BLaER1 (cell line): ENCODE results near the gene CCDC97.
"Not testable (repeated sequence)": the region's sequence is repeated elsewhere in the genome, so short reads cannot be mapped to it uniquely, and the experiment has no call there.

Experiments used
- H3K27ac ChIP-seq: shearing (Covaris generic); formaldehyde crosslinking; 2 replicates; pipeline ENCODE4 v1.8.1; 2022
- H3K27me3 ChIP-seq: shearing (Covaris generic); formaldehyde crosslinking; 2 replicates; pipeline ENCODE4 v1.8.1; 2022
- H3K36me3 ChIP-seq: shearing (Covaris generic); formaldehyde crosslinking; 2 replicates; pipeline ENCODE4 v1.8.1; 2022
- H3K4me1 ChIP-seq: shearing (Covaris generic); formaldehyde crosslinking; 2 replicates; pipeline ENCODE4 v1.8.1; 2022
- H3K4me2 ChIP-seq: shearing (Covaris generic); formaldehyde crosslinking; 2 replicates; pipeline ENCODE4 v1.8.1; 2022
- H3K4me3 ChIP-seq: shearing (Covaris generic); formaldehyde crosslinking; 2 replicates; pipeline ENCODE4 v1.8.1; 2022
- H3K9ac ChIP-seq: shearing (Covaris generic); formaldehyde crosslinking; 2 replicates; pipeline ENCODE4 v1.8.1; 2022
- H3K9me3 ChIP-seq: shearing (Covaris generic); formaldehyde crosslinking; 2 replicates; pipeline ENCODE4 v1.8.1; 2022
- H4K20me1 ChIP-seq: shearing (Covaris generic); formaldehyde crosslinking; 2 replicates; pipeline ENCODE4 v1.8.1; 2022
- Cebpa-rat ChIP-seq: shearing (Covaris generic); IDR thresholded peaks from 2 replicates; pipeline ENCODE4 v1.8.1; 2022

The CCDC97 gene

DNA sequence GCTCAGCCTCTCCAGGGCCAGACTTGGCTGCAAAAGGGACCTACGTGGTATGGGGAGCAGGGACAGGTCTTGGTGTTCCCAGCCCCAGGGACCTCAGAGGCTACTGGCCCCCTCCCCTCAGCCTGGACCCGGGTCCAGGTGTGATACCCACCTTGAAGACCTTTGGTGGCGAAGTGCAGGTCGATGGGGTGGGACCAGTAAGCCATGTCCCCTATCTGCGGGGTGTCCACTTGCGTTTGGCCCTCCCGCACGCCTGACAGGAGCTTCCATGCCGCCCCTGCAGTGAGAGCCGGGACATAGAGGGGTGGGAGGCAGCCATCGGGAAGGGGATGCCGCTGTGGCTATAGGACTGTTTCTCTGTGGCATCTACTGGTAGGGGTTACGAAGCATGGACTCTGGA is 47.8 kb downstream of the CCDC97 start:
- H3K4me2 ChIP-seq, result no peak overlapping the region
- H3K4me1 ChIP-seq, result peaks cover 48% of the 10 kb centered on the region
- H4K20me1 ChIP-seq, result peaks cover 7% of the 10 kb centered on the region; the same call in 1 of the 2 replicates
- no peak overlapping the region for H3K27ac ChIP-seq
- no peak for TF ChIP-seq Cebpa-rat
- no peaks in the 10 kb centered on the region for H3K9me3 ChIP-seq
- H3K9ac ChIP-seq, result no peak overlapping the region
- H3K4me3 ChIP-seq, result no peak overlapping the region
- 0 out of 2 replicates have a peak, but pooled peaks cover 5% of the 10 kb centered on the region for H3K36me3 ChIP-seq
- no peaks in the 10 kb centered on the region for H3K27me3 ChIP-seq

DNA sequence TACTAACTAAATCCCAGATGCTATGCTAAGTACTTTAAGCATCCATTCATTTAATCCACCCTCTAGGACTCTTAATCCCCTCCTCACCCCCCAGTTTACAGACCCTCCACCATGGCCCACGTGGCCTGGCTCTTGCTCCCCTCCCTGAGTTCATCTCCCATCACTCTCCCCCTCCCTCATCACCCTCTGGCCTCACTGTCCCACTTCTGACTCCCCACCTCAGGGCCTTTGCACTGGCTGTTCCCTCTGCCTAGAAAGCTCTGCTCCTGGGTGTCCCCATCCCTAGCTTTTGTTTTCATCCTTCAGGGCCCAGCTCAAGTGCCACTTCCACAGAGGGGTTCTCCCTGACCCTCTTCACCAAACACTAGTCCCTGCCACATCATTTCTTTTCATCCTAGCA is 49.8 kb downstream of the CCDC97 start:
- TF ChIP-seq Cebpa-rat, result no peak
- no peak overlapping the region for H3K4me3 ChIP-seq
- H3K36me3 ChIP-seq, result 0 out of 2 replicates have a peak, but pooled peaks cover 5% of the 10 kb centered on the region
- H4K20me1 ChIP-seq, result peaks cover 2% of the 10 kb centered on the region; the same call in 1 of the 2 replicates
- no peak overlapping the region for H3K9ac ChIP-seq
- no peaks in the 10 kb centered on the region for H3K9me3 ChIP-seq
- no peak overlapping the region for H3K4me2 ChIP-seq
- no peaks in the 10 kb centered on the region for H3K27me3 ChIP-seq
- H3K4me1 ChIP-seq, result peaks cover 50% of the 10 kb centered on the region
- H3K27ac ChIP-seq, result no peak overlapping the region

DNA sequence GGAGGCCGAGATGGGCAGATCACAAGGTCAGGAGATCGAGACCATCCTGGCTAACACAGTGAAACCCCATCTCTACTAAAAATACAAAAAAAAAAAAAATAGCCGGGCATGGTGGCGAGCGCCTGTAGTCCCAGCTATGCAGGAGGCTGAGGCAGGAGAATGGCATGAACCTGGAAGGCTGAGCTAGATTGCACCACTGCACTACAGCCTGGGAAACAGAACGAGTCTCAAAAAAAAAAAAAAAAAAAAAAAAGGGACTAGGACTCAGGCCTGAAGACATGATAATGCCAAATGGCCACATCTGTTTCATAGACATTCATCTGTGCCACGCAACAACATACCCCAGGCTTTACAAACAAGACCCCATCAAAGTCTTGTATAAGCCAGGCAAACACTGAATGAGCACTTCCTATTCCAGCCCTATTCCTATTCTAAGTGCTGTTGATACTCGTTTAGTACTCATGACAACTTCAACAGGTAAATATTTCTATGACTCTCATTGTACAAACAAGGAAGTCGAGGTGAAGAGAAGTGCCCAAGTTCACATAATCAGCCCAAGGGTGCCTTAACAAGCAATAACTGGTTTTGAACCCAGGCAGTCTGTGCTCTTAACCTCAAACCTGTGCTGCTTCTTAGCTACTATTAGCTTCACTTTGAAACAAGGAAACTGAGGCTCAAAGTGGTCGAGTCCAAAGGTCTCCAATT is 52.3 kb downstream of the CCDC97 start:
- no peaks in the 10 kb centered on the region for H4K20me1 ChIP-seq
- H3K4me3 ChIP-seq, result no peak overlapping the region
- H3K36me3 ChIP-seq, result 0 out of 2 replicates have a peak, but pooled peaks cover 5% of the 10 kb centered on the region
- peaks cover 32% of the 10 kb centered on the region for H3K4me1 ChIP-seq
- H3K27me3 ChIP-seq, result no peaks in the 10 kb centered on the region
- TF ChIP-seq Cebpa-rat, result no peak
- H3K27ac ChIP-seq, result no peak overlapping the region
- H3K4me2 ChIP-seq, result no peak overlapping the region
- H3K9ac ChIP-seq, result no peak overlapping the region
- no peaks in the 10 kb centered on the region for H3K9me3 ChIP-seq

DNA sequence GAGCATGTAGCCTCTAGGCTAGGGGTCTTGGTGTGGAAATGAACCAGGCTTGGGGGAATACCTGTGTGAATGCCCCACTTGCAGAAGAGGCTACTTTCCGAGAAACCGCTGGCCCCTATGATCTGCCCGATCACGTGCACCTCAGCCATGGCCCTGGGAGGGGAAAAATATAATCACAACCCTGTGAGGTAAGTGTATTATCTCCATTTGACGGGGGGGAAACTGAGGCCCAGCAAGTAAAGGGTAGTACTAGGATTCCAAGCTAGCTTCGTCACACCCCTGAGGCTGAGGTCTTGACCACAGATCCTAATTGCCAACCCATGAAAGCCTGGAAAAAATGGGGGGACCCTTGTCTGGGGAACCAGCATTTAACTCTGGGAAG is 53.4 kb downstream of the CCDC97 start:
- H3K27ac ChIP-seq, result peak overlapping the region; percentile 98
- H4K20me1 ChIP-seq, result no peaks in the 10 kb centered on the region
- 0 out of 2 replicates have a peak, but pooled peaks cover 5% of the 10 kb centered on the region for H3K36me3 ChIP-seq
- H3K27me3 ChIP-seq, result no peaks in the 10 kb centered on the region
- H3K4me2 ChIP-seq, result peak overlapping the region; percentile 78
- peak overlapping the region; percentile 78 for H3K4me3 ChIP-seq
- no peak for TF ChIP-seq Cebpa-rat
- peak overlapping the region; percentile 98 for H3K9ac ChIP-seq
- no peaks in the 10 kb centered on the region for H3K9me3 ChIP-seq
- peaks cover 33% of the 10 kb centered on the region for H3K4me1 ChIP-seq

DNA sequence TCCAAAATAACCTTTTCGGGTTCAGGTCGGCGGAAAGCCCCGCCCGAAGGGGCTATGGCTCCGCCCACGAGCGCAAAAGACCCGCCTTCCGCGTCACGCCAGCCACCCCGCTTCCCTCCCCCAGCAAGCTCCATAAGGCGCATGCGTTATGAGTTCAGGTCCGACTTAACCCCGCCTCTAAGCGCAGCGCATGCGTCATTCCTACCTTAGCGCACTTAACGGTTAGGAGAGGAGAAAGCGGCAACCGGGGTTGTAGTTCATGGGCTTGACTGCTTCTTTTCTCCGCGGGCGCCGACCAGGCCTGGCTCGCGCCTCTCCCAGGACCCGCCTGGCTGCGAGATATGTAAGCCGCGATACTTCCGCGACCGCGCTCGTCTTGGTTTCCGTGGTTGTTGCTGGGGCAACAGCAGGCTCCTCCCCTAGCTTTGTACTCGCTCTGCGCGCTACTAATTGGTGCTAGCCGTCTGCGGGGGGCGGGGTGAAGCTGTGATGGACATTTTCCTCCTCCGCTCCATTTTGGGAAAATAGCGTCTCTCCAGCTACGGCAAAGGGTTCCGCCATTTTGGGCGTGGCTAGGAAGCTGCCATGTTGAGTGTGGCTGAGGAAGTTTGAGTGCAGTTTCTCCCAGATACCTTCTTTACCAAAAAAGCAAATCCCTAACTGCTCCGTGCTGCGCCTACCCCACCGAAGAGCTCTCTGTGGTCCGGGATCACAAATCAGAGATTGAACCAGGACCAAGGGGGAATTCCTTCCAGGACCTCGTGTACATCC is 54.0 kb downstream of the CCDC97 start, which contains the start of gene B9D2:
B9D2 (minus strand) TSS at position 397 of the 771 bp plus-strand sequence. CDS start 630 bp downstream, outside the sequence.
- Histone ChIP-seq H3K27ac (peak within 1 kb of the TSS; percentile 98), H3K9me3 (no peaks in the 10 kb centered on the region), H3K36me3 (0 out of 2 replicates have a peak, but pooled peaks cover 5% of the 10 kb centered on the region), H3K9ac (peak within 1 kb of the TSS; percentile 98), H4K20me1 (no peaks in the 10 kb centered on the region), H3K4me3 (peak within 1 kb of the TSS; percentile 78), H3K4me2 (peak within 1 kb of the TSS; percentile 78), H3K27me3 (no peaks in the 10 kb centered on the region), H3K4me1 (peaks cover 29% of the 10 kb centered on the region)
- no peak for TF ChIP-seq Cebpa-rat

DNA sequence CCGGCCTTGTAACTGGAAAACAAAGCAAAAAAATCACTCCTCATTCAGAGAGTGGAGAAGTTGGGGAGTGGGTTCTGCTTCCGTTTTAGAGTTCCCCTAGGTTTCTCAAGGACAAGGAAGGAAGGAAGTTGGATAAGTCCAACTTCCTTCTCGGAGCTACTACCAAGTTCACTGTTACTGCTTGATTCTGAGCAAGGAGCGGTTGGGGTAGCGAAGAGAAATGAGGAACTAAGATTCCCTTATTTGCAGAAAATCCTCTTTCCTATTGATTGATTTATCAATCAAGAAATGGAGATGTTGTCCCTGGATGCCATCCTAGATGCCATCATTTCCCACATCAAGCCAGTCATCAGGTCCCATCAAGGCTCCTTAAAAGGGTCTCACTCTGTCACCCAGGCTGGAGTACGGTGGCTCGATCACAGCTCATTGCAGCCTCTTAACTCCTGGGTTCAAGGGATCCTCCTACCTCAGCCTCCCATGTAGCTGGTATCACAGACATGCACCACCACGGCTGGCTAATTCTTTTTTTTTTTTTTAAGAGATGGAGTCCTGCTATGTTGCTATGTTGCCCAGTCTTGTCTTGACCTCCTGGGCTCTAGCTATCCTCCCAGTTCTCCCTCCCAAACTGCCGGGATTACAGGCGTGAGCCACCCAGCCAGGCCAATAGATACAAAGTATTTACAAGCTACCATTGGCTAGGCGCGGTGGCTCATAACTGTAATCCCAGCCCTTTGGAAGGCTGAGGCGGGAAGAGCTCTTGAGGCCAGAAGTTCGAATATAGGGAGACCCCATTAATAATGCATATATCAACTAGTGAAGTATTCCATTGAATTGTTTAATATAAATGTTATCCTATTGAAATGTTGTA is 54.8 kb downstream of the CCDC97 start:
- Histone ChIP-seq H3K4me3 (peak overlapping the region; percentile 78), H3K9me3 (no peaks in the 10 kb centered on the region), H3K36me3 (0 out of 2 replicates have a peak, but pooled peaks cover 5% of the 10 kb centered on the region), H3K27ac (peak overlapping the region; percentile 98), H4K20me1 (no peaks in the 10 kb centered on the region), H3K9ac (peak overlapping the region; percentile 98), H3K4me1 (peaks cover 29% of the 10 kb centered on the region), H3K4me2 (peak overlapping the region; percentile 78), H3K27me3 (no peaks in the 10 kb centered on the region)
- TF ChIP-seq Cebpa-rat, result no peak

DNA sequence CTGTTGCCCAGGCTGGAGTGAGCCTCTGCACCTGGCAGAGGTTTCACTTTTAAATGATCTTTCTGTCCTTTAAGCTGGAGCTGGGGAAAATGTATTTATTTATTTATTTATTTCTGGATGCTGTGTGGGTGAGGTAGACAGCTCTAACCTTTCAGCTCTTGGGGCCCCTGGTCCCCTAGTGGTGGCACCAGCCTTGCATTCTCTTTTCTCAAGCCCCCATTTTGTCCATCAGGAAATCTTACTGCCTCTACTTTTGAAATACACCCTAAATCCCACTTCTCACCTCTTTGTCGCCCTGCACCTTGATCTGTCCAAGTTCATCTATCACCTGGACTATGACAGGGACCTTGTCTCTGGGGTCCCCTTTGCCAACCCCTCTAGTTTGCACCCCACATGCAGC is 56.1 kb downstream of the CCDC97 start:
- TF ChIP-seq Cebpa-rat, result no peak
- peaks cover 35% of the 10 kb centered on the region for H3K4me1 ChIP-seq

DNA sequence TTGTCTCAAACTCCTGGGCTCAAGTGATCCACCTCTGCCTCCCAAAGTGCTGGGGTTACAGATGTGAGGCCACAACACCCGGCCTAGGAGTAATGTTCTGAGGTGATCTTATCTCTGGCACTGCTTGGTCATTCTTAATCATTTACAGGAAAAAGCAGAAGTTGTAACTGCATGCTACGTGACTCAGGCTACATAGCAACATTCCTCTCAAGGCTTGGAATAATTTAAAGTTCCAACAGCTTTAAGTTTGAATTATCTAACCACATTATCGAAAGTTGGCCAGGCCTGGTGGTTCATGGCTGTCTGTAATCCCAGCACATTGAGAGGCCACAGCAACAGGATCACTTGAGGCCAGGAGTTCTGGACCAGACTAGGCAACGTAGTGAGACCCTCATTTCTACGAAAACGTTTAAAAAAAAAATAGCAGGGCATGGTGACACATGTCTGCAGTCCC is 57.9 kb downstream of the CCDC97 start:
- H3K27me3 ChIP-seq, result no peaks in the 10 kb centered on the region
- no peaks in the 10 kb centered on the region for H3K9me3 ChIP-seq
- TF ChIP-seq Cebpa-rat, result no peak
- H3K4me1 ChIP-seq, result peaks cover 38% of the 10 kb centered on the region
- H3K27ac ChIP-seq, result peak overlapping the region; percentile 38
- H3K4me2 ChIP-seq, result peak overlapping the region; percentile 54
- H3K4me3 ChIP-seq, result no peak overlapping the region
- no peaks in the 10 kb centered on the region for H4K20me1 ChIP-seq
- 0 out of 2 replicates have a peak, but pooled peaks cover 4% of the 10 kb centered on the region for H3K36me3 ChIP-seq
- no peak overlapping the region for H3K9ac ChIP-seq

More for the DNA sequence above, 56.1 kb downstream of the CCDC97 start:
- Histone ChIP-seq H3K27ac (no peak overlapping the region), H3K9ac (no peak overlapping the region), H4K20me1 (no peaks in the 10 kb centered on the region), H3K4me2 (no peak overlapping the region), H3K4me3 (no peak overlapping the region), H3K36me3 (0 out of 2 replicates have a peak, but pooled peaks cover 2% of the 10 kb centered on the region), H3K9me3 (no peaks in the 10 kb centered on the region), H3K27me3 (no peaks in the 10 kb centered on the region)

DNA sequence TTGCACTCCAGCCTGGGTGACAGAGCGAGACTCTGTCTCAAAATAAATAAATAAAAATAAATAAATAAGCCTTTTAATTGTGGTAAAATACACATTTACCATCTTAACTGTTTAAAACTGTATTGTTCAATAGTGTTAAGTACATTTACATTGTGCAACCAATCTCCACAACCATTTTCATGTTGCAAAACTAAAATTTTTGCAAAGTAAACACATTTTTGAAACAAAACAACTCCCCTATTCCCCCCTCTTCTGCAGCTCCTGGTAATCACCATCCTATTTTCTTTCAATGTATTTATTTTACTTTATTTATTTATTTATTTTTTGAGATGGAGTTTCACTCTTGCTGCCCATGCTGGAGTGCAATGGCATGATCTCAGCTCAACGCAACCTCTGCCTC is 59.8 kb downstream of the CCDC97 start:
- no peak overlapping the region for H3K9ac ChIP-seq
- no peaks in the 10 kb centered on the region for H3K9me3 ChIP-seq
- no peaks in the 10 kb centered on the region; the same call in 1 of the 2 replicates for H4K20me1 ChIP-seq
- H3K36me3 ChIP-seq, result 0 out of 2 replicates have a peak, but pooled peaks cover 8% of the 10 kb centered on the region
- no peak overlapping the region for H3K4me2 ChIP-seq
- TF ChIP-seq Cebpa-rat, result no peak
- no peak overlapping the region for H3K27ac ChIP-seq
- H3K27me3 ChIP-seq, result no peaks in the 10 kb centered on the region
- H3K4me3 ChIP-seq, result no peak overlapping the region
- H3K4me1 ChIP-seq, result peaks cover 34% of the 10 kb centered on the region

DNA sequence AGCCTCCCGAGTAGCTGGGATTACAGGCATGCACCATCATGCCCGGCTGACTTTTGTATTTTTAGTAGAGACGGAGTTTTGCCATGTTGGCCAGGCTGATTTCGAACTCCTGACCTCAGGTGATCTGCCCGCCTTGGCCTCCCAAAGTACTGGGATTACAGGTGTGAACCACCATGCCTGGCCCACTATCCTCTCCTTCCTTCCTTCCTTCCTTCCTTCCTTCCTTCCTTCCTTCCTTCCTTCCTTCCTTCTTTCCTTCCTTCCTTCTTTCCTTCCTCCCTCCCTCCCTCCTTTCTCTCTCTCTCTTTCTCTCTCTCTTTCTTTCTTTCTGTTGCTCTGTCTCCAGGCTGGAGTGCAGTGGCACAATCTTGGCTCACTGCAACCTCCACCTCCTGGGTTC is 61.1 kb downstream of the CCDC97 start:
- not testable (repeated sequence) for H3K9me3 ChIP-seq, H3K27ac ChIP-seq, H3K27me3 ChIP-seq, H3K9ac ChIP-seq, H3K4me3 ChIP-seq, H3K4me2 ChIP-seq, H4K20me1 ChIP-seq
- Histone ChIP-seq H3K36me3 (0 out of 2 replicates have a peak, but pooled peaks cover 12% of the 10 kb centered on the region), H3K4me1 (peaks cover 31% of the 10 kb centered on the region)
